Limb (tissue), 2 donors: Measurements from ENCODE around the gene RNASE13.
"Not testable (repeated sequence)": the region's sequence is repeated elsewhere in the genome, so short reads cannot be mapped to it uniquely, and the experiment has no call there.

Experiments
- DNase-seq, 2 donors: peaks; one replicate each; pipeline ENCODE4 v3.0.0-alpha.2; 2016; ENCODE audit errors: extremely low spot score in 2 of 2

The RNASE13 gene

GRCh38 chr14:21023817-21024584 lies 10.6 kb downstream of the RNASE13 start:
- DNase-seq: no peak

- no peak for DNase-seq
These were observed 11.4 kb downstream of the RNASE13 start for GRCh38 chr14:21023174-21023573.

DNA sequence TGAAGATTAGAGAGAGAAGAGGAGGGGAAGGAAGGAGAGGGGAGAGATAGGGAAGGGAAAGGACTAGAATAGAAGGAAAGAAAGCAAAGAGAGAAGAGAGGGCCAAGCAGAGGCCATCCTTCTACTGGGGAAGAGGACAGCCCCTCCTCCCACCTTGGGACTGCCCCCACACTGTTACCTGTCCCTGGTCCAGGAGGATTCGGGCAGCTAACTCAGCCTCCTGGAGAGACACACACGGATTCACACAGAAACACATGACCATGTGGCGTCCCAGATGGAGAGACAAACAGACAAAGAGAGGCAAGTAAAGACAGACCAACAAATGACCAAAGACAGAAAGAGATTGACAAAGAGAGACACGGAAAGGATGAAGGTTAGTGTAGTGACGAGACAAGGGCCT lies 11.9 kb downstream of the RNASE13 start:
- no peak for DNase-seq

GRCh38 chr14:21020977-21021545 lies 13.5 kb downstream of the RNASE13 start:
- DNase-seq: no peak

- DNase-seq: no peak
These were observed 15.2 kb downstream of the RNASE13 start for GRCh38 chr14:21019366-21019765.

- no peak for DNase-seq
These were observed 15.8 kb downstream of the RNASE13 start for GRCh38 chr14:21018781-21019180.

DNA sequence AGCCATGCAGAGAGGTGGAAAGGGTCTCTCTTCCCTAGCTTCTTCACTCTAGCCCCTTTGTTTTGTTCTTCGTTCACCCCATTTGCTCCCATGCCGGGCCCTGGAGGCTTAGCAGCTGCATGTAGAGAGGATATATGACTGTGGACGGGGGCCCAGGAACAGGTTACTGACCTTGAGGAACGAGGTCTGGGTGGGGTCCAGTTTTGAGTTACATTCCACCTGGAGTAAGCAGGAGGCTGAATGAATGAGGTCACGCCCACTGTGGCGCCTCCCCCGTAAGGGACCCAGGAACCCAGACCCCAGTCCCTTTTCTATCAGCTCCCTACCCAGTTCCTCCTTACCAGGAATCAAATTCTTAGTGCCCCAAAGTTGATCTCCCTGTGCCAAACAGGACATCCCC lies 16.3 kb downstream of the RNASE13 start:
- DNase-seq: no peak

- no peak for DNase-seq
These were observed 16.9 kb downstream of the RNASE13 start for GRCh38 chr14:21017528-21018245.

DNA sequence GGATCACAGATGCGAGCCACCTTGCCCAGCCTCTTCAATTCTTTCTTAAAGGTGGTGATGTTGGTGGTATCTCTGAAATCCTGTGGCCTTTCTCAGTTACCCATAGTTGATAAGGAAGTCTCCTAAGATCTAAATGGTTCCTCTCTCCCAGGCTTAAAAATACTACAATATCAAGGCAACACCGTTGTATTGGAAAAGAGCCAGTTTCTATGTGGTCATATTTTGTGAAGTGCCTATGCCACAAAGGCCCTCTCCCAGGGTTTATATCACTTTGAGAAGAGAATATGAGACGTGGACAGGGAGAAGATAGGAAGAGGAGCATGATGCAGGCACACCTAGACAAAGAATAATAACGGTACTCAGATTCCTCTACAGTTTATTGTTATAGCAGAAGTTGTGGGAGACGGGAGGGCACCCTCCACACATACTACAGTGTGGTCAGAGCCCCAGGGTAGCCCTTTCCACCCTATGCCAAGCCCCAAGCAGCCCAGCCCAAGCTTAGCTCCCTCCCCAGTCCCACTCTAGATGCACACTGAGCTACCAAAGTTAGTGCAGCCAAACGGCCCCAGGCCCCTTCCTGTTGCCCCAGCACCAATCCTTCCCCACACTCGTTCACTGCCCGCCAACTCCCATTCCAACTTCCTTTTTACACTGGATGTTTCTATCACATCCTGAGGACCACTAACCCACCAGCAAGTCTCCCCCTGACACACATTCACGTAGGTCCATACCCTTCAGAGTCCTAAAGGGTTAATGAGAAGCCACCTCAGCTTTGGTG lies 18.0 kb downstream of the RNASE13 start:
- no peak for DNase-seq

DNA sequence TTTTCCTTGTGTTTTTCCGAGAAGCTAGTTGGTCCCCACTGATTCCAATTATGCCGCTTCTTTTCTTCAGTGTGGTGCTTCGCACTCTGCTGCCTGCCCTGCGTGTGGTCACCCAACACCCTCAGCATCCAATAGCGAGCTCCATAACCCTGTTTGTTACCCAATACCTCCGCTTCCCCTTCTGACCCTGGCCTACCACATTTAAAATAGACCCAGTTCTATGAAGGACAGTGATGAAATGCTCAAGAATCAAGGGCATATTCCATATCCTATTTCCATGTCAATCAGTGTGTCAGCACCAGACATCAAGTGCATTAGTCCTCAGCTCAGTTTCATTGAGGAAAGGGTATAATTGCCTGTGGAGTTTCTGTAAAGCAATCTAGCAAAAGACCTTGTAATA lies 19.3 kb downstream of the RNASE13 start:
- DNase-seq: no peak

DNA sequence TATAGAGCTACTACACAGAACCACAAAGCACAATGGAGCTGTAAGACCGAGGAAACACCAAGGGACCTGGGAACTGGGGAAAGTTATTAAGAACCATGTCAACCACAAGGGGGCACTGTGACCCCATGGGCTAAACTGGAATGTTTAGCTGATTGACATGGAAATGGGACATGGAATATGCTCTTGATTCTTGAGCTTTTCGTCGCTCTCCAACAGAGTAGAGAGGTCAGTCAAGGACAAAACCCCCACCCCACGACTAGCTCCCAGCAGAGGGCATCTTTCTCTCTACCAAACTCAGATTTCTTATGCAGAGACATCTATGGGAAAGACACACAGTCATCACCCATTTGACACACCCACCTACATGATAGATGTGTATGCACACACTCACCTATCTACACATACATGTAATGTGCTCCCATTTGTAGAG lies 19.8 kb downstream of the RNASE13 start:
- DNase-seq: peak; percentile 88 to 91

DNA sequence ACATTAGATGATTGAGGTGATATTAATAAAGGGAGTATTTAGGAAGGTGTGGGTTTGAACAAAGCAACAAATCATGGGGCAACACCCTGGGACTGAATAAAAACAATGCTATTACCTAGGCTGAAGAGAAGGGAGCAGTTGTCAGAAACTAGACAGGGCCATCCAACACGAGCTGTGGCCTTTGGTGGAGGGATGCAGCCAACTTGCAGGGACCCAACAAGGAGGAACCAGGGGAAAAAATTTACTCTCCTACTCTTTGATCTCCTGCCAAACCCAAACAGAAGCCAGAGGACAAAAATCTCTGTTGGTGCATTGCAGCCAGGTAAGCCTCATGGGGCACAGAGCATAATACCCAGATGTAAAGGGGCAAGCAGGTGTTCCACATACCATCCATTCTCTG lies 23.5 kb downstream of the RNASE13 start:
- no peak for DNase-seq

- DNase-seq: not testable (repeated sequence)
These were observed 24.9 kb downstream of the RNASE13 start for GRCh38 chr14:21009721-21010120.

- DNase-seq: no peak
These were observed 30.7 kb downstream of the RNASE13 start for GRCh38 chr14:21003788-21004346.

GRCh38 chr14:21001218-21001617 lies 33.4 kb downstream of the RNASE13 start:
- no peak for DNase-seq

- DNase-seq: no peak
These were observed 35.0 kb downstream of the RNASE13 start for GRCh38 chr14:20999591-20999990.

- DNase-seq: no peak
These were observed 35.8 kb downstream of the RNASE13 start, which contains the start of gene SLC39A2 for GRCh38 chr14:20998674-20999366. TSS of gene SLC39A2 (plus strand) at chr14:20999293. CDS start at chr14:20999447, 154 bp downstream.

DNA sequence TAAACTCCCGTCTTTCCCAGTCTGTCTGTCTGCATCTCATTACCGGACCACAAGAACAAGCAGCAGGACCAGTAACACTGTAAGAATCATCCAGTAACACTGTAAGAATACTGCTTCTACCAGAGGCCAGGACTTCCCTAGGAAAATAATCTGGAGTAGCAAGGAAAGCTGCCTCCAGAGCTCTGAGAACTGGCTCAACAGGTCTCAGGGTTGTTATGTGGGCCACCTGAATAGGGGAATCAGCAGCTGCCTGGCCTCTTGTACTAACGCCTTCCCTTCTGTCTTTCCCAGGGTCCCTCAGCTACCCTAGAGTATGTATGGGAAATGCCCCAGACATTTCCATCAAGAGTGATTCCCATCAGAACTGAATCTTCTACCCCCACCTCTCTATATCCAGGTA lies 36.5 kb downstream of the RNASE13 start:
- no peak for DNase-seq

GRCh38 chr14:20997564-20997963 lies 37.0 kb downstream of the RNASE13 start:
- no peak for DNase-seq

DNA sequence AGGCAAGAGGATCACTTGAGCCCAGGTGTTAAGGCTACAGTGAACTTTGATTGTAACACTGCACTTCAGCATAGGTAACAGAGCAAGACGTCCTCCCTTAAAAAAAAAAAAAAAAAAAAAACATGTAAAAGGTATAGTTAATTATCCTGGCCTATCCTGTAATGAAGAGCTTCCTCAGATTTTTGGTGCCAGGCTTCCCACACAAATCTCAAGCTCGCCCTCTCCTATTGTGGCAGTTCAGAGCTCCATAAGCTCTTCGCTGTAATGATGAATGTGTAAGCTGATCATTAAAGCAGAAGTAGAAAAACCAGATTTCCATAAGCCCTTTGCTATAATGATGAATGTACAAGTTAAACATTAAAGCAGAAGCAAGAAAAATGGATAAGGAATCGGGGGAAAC lies 37.5 kb downstream of the RNASE13 start:
- DNase-seq: no peak

DNA sequence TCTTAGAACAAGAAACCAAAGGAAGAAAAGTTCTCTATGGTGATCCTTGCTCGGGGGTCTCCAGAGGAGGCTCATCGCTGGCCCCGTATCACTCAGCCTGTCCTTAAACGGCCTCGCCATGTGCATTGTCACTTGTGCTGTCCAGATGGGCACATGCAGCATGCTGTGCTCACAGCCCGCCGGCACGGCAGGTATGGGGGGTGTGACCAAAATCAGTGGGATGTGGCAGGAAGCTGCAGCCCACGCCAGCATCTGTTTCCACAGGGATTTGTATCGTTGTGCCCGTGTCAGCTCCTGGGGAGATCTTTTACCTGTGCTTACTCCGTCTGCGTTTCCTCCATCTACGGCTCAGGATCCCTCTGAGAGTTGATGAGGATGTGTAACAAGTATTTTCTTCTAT lies 38.1 kb downstream of the RNASE13 start:
- no peak for DNase-seq
